ENCODE data around the gene MTCH2. TPM values are rescaled to one million over a fixed set of nuclear protein-coding genes. Genes with fewer than 3 reads are reported as not detected.
"Not testable (repeated sequence)": the region's sequence is repeated elsewhere in the genome, so short reads cannot be mapped to it uniquely, and the experiment has no call there.

Gene MTCH2
- total and polyA plus RNA-seq, 7 donors, result 75.2 to 152 (median 107) TPM

- ATAC-seq (no peak), DNase-seq (no peak)
- intact Hi-C loops (cut with DNase I), result loop anchor here (5.0 kb wide), 2 partner anchors 63 to 203 kb away; no protein-coding TSS in a partner anchor
- Histone ChIP-seq H3K27ac (no peak overlapping the region), H3K4me1 (no peaks in the 10 kb centered on the region), H3K36me3 (ENCODE audit: insufficient read depth in 1 of 2, low read depth in 1 of 2) (no peaks in the 10 kb centered on the region), H3K27me3 (ENCODE audit: insufficient read depth in 3 of 3, low read length in 2 of 3) (no peaks in the 10 kb centered on the region), H3K4me3 (no peak overlapping the region), H3K9me3 (no peaks in the 10 kb centered on the region)
- WGBS, 3 donors, result 65 to 75% (median 67%) methylated on average over 3 of the region's 3 CpGs
- no peak for TF ChIP-seq CTCF (IDR thresholded peaks at IDR 0.05)
These were observed 6.9 kb upstream of the MTCH2 start for GRCh38 chr11:47649276-47649675.

DNA sequence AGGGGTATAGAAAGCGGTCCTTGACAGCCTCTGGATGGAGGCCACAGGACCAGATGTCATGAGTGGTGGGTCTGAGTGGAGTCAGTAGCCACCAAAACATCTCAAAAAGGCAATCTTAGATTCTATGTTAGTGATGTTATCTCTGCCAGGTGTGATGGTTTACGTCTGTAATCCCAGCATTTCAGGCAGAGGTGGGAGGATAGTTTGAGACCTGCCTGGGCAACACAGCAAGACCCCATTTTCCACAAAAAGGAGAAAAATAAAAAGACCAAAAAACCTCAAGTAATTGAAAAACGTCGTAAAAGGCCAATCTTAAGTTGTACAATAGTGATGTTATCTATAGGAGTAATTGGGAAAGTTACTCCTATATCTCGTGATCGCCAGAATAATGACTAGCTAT lies 3.7 kb upstream of the MTCH2 start:
- 87 to 88% (median 88%) methylated on average over 6 of the region's 6 CpGs for WGBS, 3 donors
- no peak for TF ChIP-seq CTCF (IDR thresholded peaks at IDR 0.05)
- H3K4me3 ChIP-seq, result no peak overlapping the region
- H3K27me3 ChIP-seq (ENCODE audit: insufficient read depth in 3 of 3, low read length in 2 of 3), result no peaks in the 10 kb centered on the region
- H3K27ac ChIP-seq, result no peak overlapping the region
- no peaks in the 10 kb centered on the region for H3K9me3 ChIP-seq
- no peak for DNase-seq
- no peak for ATAC-seq
- intact Hi-C loops (cut with DNase I), result loop anchor here (5.0 kb wide), 2 partner anchors 66 to 206 kb away; no protein-coding TSS in a partner anchor
- H3K4me1 ChIP-seq, result peaks cover 7% of the 10 kb centered on the region
- no peaks in the 10 kb centered on the region for H3K36me3 ChIP-seq (ENCODE audit: insufficient read depth in 1 of 2, low read depth in 1 of 2)

GRCh38 chr11:47645500-47645899 lies 3.1 kb upstream of the MTCH2 start:
- intact Hi-C loops (cut with DNase I), result loop anchor here (5.0 kb wide), 2 partner anchors 67 to 207 kb away; no protein-coding TSS in a partner anchor
- ATAC-seq (no peak), DNase-seq (no peak)
- 58 to 70% (median 69%) methylated on average over 6 of the region's 6 CpGs for WGBS, 3 donors
- no peak overlapping the region for H3K27ac ChIP-seq
- no peaks in the 10 kb centered on the region for H3K27me3 ChIP-seq (ENCODE audit: insufficient read depth in 3 of 3, low read length in 2 of 3)
- no peak overlapping the region for H3K4me3 ChIP-seq
- H3K9me3 ChIP-seq, result no peaks in the 10 kb centered on the region
- no peaks in the 10 kb centered on the region for H3K36me3 ChIP-seq (ENCODE audit: insufficient read depth in 1 of 2, low read depth in 1 of 2)
- no peak for TF ChIP-seq CTCF (IDR thresholded peaks at IDR 0.05)
- H3K4me1 ChIP-seq, result peaks cover 12% of the 10 kb centered on the region

- Histone ChIP-seq H3K27ac (peak overlapping the region; percentile 95), H3K4me1 (peaks cover 12% of the 10 kb centered on the region), H3K4me3 (peak overlapping the region; percentile 89), H3K9me3 (no peaks in the 10 kb centered on the region), H3K36me3 (ENCODE audit: insufficient read depth in 1 of 2, low read depth in 1 of 2) (peaks cover 2 to 32% of the 10 kb centered on the region in 2 donors), H3K27me3 (ENCODE audit: insufficient read depth in 3 of 3, low read length in 2 of 3) (no peaks in the 10 kb centered on the region)
- WGBS, 3 donors, result 3 to 7% (median 6%) methylated on average over 14 of the region's 14 CpGs
- TF ChIP-seq CTCF (IDR thresholded peaks at IDR 0.05), result no peak
- no peak for DNase-seq
- intact Hi-C loops (cut with DNase I), result loop anchor here (5.0 kb wide), 2 partner anchors 126 to 206 kb away; partner anchors contain the start of genes FNBP4 (in 2 of the 2) and NUP160 (in 1 of the 2)
- no peak for ATAC-seq
These were observed 710 bp downstream of the MTCH2 start for GRCh38 chr11:47641600-47642098.

DNA sequence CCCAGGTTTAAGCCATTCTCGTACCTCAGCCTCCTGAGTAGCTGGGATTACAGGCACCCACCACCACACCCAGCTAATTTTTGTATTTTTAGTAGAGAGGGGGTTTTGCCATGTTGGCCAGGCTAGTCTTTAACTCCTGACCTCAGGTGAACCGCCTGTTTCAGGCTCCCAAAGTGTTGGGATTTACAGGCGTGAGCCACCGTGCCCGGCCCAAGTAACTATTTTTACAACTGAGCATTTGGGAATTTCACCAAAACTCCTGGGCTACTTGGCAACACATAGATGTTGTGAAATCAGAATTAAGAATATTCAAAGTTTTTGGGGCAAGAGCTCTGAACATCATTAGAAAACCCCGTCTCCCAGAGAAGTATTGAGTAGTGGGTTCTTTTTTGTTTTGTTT lies 1.9 kb downstream of the MTCH2 start:
- not testable (repeated sequence) for H3K27me3 ChIP-seq (ENCODE audit: insufficient read depth in 3 of 3, low read length in 2 of 3); H3K9me3 ChIP-seq; ATAC-seq; DNase-seq
- H3K36me3 ChIP-seq (ENCODE audit: insufficient read depth in 1 of 2, low read depth in 1 of 2), result peaks cover 2 to 42% of the 10 kb centered on the region in 2 donors
- WGBS, 3 donors, result 43 to 65% (median 54%) methylated on average over 6 of the region's 6 CpGs
- H3K27ac ChIP-seq, result peak overlapping the region; percentile 95
- H3K4me3 ChIP-seq, result peak overlapping the region; percentile 89
- intact Hi-C loops (cut with DNase I), result loop anchor here (5.0 kb wide), 2 partner anchors 127 to 207 kb away; partner anchors contain the start of genes FNBP4 (in 2 of the 2) and NUP160 (in 1 of the 2)
- peaks cover 12% of the 10 kb centered on the region for H3K4me1 ChIP-seq

GRCh38 chr11:47636331-47636730 lies 6.0 kb downstream of the MTCH2 start:
- intact Hi-C loops (cut with DNase I), result loop anchor here in 1 of 2 donors (5.0 kb wide), 1 partner anchor 96 kb away; no protein-coding TSS in a partner anchor
- H3K4me3 ChIP-seq; ATAC-seq; H3K9me3 ChIP-seq; H3K27me3 ChIP-seq (ENCODE audit: insufficient read depth in 3 of 3, low read length in 2 of 3); H3K27ac ChIP-seq; H3K4me1 ChIP-seq; DNase-seq: not testable (repeated sequence)
- 87 to 96% (median 96%) methylated on average over 11 of the region's 11 CpGs for WGBS, 3 donors
- peaks cover 9 to 84% of the 10 kb centered on the region in 2 donors for H3K36me3 ChIP-seq (ENCODE audit: insufficient read depth in 1 of 2, low read depth in 1 of 2)
